ENCODE data around the gene TSHB. TPM values are rescaled to one million over a fixed set of nuclear protein-coding genes. Genes with fewer than 3 reads are reported as not detected.

TSHB gene
- total RNA-seq, 1 donor from 2014 or later = not detected

- Mint-ChIP-seq H3K36me3 (ENCODE audit: low read depth, unreplicated experiment) (peaks cover 6% of the 10 kb centered on the region), H3K4me1 (ENCODE audit: unreplicated experiment) (no peaks in the 10 kb centered on the region), H3K9me3 (ENCODE audit: unreplicated experiment) (no peaks in the 10 kb centered on the region), H3K4me3 (ENCODE audit: unreplicated experiment) (no peak overlapping the region), H3K27ac (ENCODE audit: unreplicated experiment) (no peak overlapping the region), H3K27me3 (ENCODE audit: unreplicated experiment) (no peaks in the 10 kb centered on the region)
- no peak for DNase-seq (ENCODE audit: low spot score)
- TF ChIP-seq CTCF (IDR thresholded peaks at IDR 0.05; ENCODE audit: unreplicated experiment) = no peak
Observed at GRCh38 chr1:115064461-115064860, 34.8 kb downstream of the TSHB start.

- no peaks in the 10 kb centered on the region for H3K9me3 Mint-ChIP-seq (ENCODE audit: unreplicated experiment)
- peaks cover 6% of the 10 kb centered on the region for H3K36me3 Mint-ChIP-seq (ENCODE audit: low read depth, unreplicated experiment)
- H3K4me1 Mint-ChIP-seq (ENCODE audit: unreplicated experiment) = no peaks in the 10 kb centered on the region
- DNase-seq (ENCODE audit: low spot score) = no peak
- H3K27me3 Mint-ChIP-seq (ENCODE audit: unreplicated experiment) = no peaks in the 10 kb centered on the region
- H3K27ac Mint-ChIP-seq (ENCODE audit: unreplicated experiment) = no peak overlapping the region
- H3K4me3 Mint-ChIP-seq (ENCODE audit: unreplicated experiment) = no peak overlapping the region
- no peak for TF ChIP-seq CTCF (IDR thresholded peaks at IDR 0.05; ENCODE audit: unreplicated experiment)
Observed at GRCh38 chr1:115065021-115065420, 35.4 kb downstream of the TSHB start.

- DNase-seq (ENCODE audit: low spot score) = no peak
- no peak for TF ChIP-seq CTCF (IDR thresholded peaks at IDR 0.05; ENCODE audit: unreplicated experiment)
- Mint-ChIP-seq H3K4me1 (ENCODE audit: unreplicated experiment) (peaks cover 6% of the 10 kb centered on the region), H3K27me3 (ENCODE audit: unreplicated experiment) (no peaks in the 10 kb centered on the region), H3K27ac (ENCODE audit: unreplicated experiment) (no peak overlapping the region), H3K4me3 (ENCODE audit: unreplicated experiment) (no peak overlapping the region), H3K36me3 (ENCODE audit: low read depth, unreplicated experiment) (peaks cover 6% of the 10 kb centered on the region), H3K9me3 (ENCODE audit: unreplicated experiment) (no peaks in the 10 kb centered on the region)
Observed at GRCh38 chr1:115067161-115067859, 37.7 kb downstream of the TSHB start.

DNA sequence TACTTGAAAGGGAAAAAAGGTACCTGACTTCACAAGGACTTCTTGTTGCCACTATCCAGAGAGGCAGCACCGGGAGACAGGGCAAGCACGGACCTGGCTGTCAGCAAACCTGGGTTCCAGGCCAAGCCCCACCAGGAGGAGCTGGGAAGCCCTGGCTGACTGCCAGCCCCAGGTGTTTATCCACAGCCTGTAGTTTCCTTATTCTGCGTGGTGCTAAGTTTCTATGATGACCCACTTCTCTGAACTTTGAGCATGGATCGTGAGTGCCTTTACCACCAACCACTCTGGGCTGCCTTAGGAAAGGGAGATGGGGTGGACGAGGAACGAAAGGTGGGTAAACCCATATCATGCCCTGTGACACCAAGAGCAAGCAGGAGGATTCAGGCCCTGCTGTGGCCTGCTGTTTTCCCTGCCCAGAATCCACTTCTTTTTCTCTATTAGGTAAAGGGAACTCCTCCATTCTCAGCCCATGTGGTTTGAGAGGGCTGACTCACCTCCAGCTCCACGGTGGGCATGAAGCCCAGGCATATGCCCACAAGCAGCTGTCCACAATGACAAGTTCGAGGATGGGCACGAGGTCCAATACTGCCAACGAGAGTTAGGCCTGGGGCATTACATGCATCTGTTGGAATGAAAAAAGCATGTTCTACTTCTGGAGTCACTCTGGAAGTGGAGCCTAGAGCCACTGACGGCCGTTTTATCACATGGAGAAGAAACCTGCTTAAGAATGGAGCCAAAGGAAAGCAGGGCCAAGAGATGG is 39.4 kb downstream of the TSHB start:
- DNase-seq (ENCODE audit: low spot score) = no peak
- no peaks in the 10 kb centered on the region for H3K9me3 Mint-ChIP-seq (ENCODE audit: unreplicated experiment)
- TF ChIP-seq CTCF (IDR thresholded peaks at IDR 0.05; ENCODE audit: unreplicated experiment) = no peak
- peaks cover 2% of the 10 kb centered on the region for H3K36me3 Mint-ChIP-seq (ENCODE audit: low read depth, unreplicated experiment)
- H3K4me1 Mint-ChIP-seq (ENCODE audit: unreplicated experiment) = peaks cover 6% of the 10 kb centered on the region
- no peak overlapping the region for H3K4me3 Mint-ChIP-seq (ENCODE audit: unreplicated experiment)
- H3K27me3 Mint-ChIP-seq (ENCODE audit: unreplicated experiment) = peaks cover 2% of the 10 kb centered on the region
- H3K27ac Mint-ChIP-seq (ENCODE audit: unreplicated experiment) = peak overlapping the region; percentile 52
